OCI-LY3 (cell line): ENCODE results near the gene PXN.

Experiments used
- H2AFZ ChIP-seq: fragments of 200-600, 300-600 bp; shearing (Covaris generic); 2 replicates; pipeline ENCODE4 v1.6.0; 2014; ENCODE audit warnings: antibody characterized with exemption, low read depth, low read length
- H3K27ac ChIP-seq: fragments of 200-600, 300-600 bp; sonication (generic); 2 replicates; pipeline ENCODE4 v1.5.1; 2014; ENCODE audit warnings: mild to moderate bottlenecking, low read length, moderate library complexity, mixed read lengths
- H3K27me3 ChIP-seq: fragments of 200-600, 300-600 bp; sonication (generic); 2 replicates; pipeline ENCODE4 v1.6.1; 2014; ENCODE audit warnings: low read depth, low read length, mixed read lengths
- H3K36me3 ChIP-seq: fragments of 200-600, 300-600 bp; sonication (generic); replicated peaks from 2 replicates; pipeline ENCODE3; 2014; ENCODE audit warnings: low read depth, low read length, mixed read lengths
- H3K4me1 ChIP-seq: fragments of 300-600, 200-600 bp; sonication (generic); 2 replicates; pipeline ENCODE4 v1.6.1; 2014; ENCODE audit warnings: low read length, mixed read lengths
- H3K4me2 ChIP-seq: fragments of 200-600, 300-600 bp; sonication (generic); 2 replicates; pipeline ENCODE4 v1.6.1; 2014; ENCODE audit warnings: low read length, mixed read lengths
- H3K4me3 ChIP-seq: fragments of 300-600, 200-600 bp; sonication (generic); 2 replicates; pipeline ENCODE4 v1.5.1; 2014; ENCODE audit warnings: antibody characterized with exemption, mild to moderate bottlenecking, low read length, moderate library complexity
- H3K79me2 ChIP-seq: fragments of 300-600, 200-600 bp; shearing (Covaris generic); 2 replicates; pipeline ENCODE4 v1.6.1; 2014; ENCODE audit warnings: mild to moderate bottlenecking, low read length, mixed read lengths
- H3K9ac ChIP-seq: fragments of 300-600, 200-600 bp; shearing (Covaris generic); 2 replicates; pipeline ENCODE4 v1.6.0; 2014; ENCODE audit warnings: mild to moderate bottlenecking, low read length, moderate library complexity
- H3K9me3 ChIP-seq: fragments of 200-600, 300-600 bp; shearing (Covaris generic); 2 replicates; pipeline ENCODE4 v1.6.1; 2014; ENCODE audit warnings: low read length, mixed read lengths; ENCODE audit not compliant: insufficient read depth
- H4K20me1 ChIP-seq: fragments of 200-600, 300-600 bp; sonication (generic); 2 replicates; pipeline ENCODE4 v1.6.1; 2016; ENCODE audit warnings: low read length, mixed read lengths; ENCODE audit not compliant: insufficient read depth
- EZH2phosphoT487 ChIP-seq: fragments of 200-600 bp; shearing (Covaris generic); IDR thresholded peaks from 2 replicates; pipeline ENCODE4 v1.6.1; 2018; ENCODE audit warnings: antibody characterized with exemption, mixed run types, low read depth
- TF ChIP-seq, protein P1 (sequence below): fragments of 200-600, 300-600 bp; sonication (generic); IDR thresholded peaks from 2 replicates; pipeline ENCODE4 v1.5.1; 2014; ENCODE audit warnings: antibody characterized with exemption, low read length, low read depth

PXN gene

DNA sequence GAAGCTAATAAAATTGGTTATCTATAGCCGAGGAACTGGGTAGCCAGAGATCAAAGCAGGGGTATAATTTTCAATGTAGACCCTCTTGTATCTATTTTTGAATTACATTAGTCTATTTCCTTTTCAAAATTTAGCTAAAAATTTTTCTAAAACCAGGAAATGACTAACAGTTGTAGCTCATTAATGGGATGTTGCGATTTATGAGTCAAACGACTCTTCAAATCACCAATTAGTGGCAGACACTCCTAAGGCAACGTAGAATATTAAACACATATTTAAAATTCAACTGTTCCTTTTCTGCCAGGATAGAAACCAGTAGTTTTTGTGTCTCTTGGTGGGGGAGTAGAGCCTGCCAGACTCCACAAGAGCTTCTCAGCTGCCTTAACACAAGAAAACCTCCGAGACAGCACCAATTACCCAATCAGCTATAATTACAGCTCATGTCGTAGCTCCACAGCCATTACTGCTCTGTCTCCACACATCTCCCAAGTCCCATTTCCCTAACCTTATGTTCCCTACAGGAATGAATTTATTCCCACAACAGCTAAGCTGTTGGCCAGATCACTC lies 97.9 kb downstream of the PXN start:
- H4K20me1 ChIP-seq, result no peaks in the 10 kb centered on the region
- no peak overlapping the region for H3K4me2 ChIP-seq
- no peak overlapping the region for H3K4me3 ChIP-seq
- no peaks in the 10 kb centered on the region for H3K9me3 ChIP-seq
- H3K27me3 ChIP-seq, result no peaks in the 10 kb centered on the region
- 0 out of 2 replicates have a peak, but pooled peaks cover 3% of the 10 kb centered on the region for H3K4me1 ChIP-seq
- no peak overlapping the region for H3K9ac ChIP-seq
- TF ChIP-seq, protein P1, sequence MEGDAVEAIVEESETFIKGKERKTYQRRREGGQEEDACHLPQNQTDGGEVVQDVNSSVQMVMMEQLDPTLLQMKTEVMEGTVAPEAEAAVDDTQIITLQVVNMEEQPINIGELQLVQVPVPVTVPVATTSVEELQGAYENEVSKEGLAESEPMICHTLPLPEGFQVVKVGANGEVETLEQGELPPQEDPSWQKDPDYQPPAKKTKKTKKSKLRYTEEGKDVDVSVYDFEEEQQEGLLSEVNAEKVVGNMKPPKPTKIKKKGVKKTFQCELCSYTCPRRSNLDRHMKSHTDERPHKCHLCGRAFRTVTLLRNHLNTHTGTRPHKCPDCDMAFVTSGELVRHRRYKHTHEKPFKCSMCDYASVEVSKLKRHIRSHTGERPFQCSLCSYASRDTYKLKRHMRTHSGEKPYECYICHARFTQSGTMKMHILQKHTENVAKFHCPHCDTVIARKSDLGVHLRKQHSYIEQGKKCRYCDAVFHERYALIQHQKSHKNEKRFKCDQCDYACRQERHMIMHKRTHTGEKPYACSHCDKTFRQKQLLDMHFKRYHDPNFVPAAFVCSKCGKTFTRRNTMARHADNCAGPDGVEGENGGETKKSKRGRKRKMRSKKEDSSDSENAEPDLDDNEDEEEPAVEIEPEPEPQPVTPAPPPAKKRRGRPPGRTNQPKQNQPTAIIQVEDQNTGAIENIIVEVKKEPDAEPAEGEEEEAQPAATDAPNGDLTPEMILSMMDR, result no peak
- TF ChIP-seq EZH2phosphoT487, result no peak
- H2AFZ ChIP-seq, result no peak overlapping the region
- no peaks in the 10 kb centered on the region for H3K79me2 ChIP-seq
- H3K27ac ChIP-seq, result peak overlapping the region; percentile 40
- peaks cover 33% of the 10 kb centered on the region for H3K36me3 ChIP-seq

DNA sequence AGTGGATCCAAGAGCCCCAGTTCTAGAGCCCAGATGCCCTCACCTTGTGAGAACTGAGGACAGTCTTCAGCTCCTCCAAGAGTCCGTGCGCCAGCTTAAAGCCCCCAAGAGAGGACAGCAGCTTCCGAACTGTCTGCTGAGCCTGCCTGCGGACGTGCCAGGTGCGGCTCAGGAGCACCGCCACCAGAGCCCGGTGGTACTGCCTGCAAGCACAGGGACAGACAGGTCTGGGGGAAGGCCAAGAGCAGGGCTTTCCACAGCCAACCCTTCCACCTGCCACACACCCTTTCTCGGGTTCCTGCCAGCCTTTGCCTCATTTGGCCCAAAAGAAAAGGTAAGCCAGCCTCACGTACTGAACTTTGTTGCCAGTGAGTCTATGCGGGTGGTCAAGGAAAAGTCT lies 101.2 kb downstream of the PXN start:
- Histone ChIP-seq H3K9ac (no peak overlapping the region), H3K36me3 (peaks cover 54% of the 10 kb centered on the region), H3K79me2 (no peaks in the 10 kb centered on the region), H4K20me1 (no peaks in the 10 kb centered on the region), H3K4me2 (no peak overlapping the region), H3K9me3 (no peaks in the 10 kb centered on the region), H3K4me3 (no peak overlapping the region), H2AFZ (no peak overlapping the region), H3K4me1 (0 out of 2 replicates have a peak, but pooled peaks cover 3% of the 10 kb centered on the region), H3K27me3 (no peaks in the 10 kb centered on the region), H3K27ac (no peak overlapping the region)
- TF ChIP-seq EZH2phosphoT487, result no peak
- TF ChIP-seq, protein P1, result no peak

DNA sequence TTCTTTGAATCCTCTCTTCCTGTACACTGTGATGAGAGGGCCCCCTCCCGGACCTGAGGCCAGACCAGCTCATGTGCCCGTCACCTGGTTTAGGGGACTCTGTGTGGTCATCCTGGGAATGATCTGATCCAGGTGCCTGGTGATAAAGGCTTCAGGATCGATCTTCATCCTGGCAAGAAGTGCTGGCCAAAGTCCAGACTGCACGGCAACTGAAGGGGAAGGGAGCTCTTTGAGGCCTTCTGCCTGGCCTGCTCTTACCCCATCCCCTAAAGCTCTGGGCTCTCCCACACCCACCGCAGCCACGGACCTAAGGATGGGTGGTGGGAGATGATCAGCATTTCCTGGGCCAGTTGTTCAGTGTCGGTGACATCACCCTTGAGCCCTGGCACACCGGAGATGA lies 102.8 kb downstream of the PXN start:
- H3K27me3 ChIP-seq, result no peaks in the 10 kb centered on the region
- H3K4me1 ChIP-seq, result 0 out of 2 replicates have a peak, but pooled peaks cover 2% of the 10 kb centered on the region
- no peaks in the 10 kb centered on the region for H3K79me2 ChIP-seq
- TF ChIP-seq, protein P1, result no peak
- no peak for TF ChIP-seq EZH2phosphoT487
- no peaks in the 10 kb centered on the region for H3K9me3 ChIP-seq
- H3K4me3 ChIP-seq, result no peak overlapping the region
- no peak overlapping the region for H3K4me2 ChIP-seq
- no peaks in the 10 kb centered on the region for H4K20me1 ChIP-seq
- no peak overlapping the region for H2AFZ ChIP-seq
- no peak overlapping the region for H3K27ac ChIP-seq
- H3K9ac ChIP-seq, result no peak overlapping the region
- H3K36me3 ChIP-seq, result peaks cover 58% of the 10 kb centered on the region

DNA sequence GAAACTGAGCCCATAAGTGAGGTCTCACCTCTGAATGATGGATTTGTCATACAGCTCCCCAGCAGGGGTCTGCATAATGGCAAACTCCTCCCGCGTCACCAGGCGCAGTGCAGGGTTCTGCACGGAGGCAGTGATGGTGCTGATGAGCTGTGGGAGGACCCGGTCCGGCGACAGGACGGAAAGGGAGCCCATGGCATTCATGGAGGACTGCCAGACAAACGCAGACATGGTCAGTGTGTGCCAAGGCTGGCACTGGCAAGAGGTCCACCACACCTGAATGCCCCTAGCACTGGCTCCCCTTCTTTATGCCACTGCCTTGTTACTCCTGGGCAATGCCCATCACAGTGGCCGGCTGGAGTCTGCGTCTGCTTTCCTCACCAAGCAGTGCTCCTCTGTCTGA lies 103.7 kb downstream of the PXN start:
- TF ChIP-seq, protein P1, result no peak
- TF ChIP-seq EZH2phosphoT487, result no peak
- no peaks in the 10 kb centered on the region for H3K79me2 ChIP-seq
- H4K20me1 ChIP-seq, result no peaks in the 10 kb centered on the region
- no peak overlapping the region for H3K4me2 ChIP-seq
- no peaks in the 10 kb centered on the region for H3K9me3 ChIP-seq
- peaks cover 64% of the 10 kb centered on the region for H3K36me3 ChIP-seq
- H3K9ac ChIP-seq, result no peak overlapping the region
- no peak overlapping the region for H2AFZ ChIP-seq
- H3K4me1 ChIP-seq, result no peaks in the 10 kb centered on the region
- no peak overlapping the region for H3K4me3 ChIP-seq
- H3K27ac ChIP-seq, result no peak overlapping the region
- no peaks in the 10 kb centered on the region for H3K27me3 ChIP-seq
